ENCODE measurements around the gene TMEM30B.

- TF ChIP-seq POLR2A (IDR thresholded peaks at IDR 0.05) (no peak), CTCF (IDR thresholded peaks at IDR 0.05) (no peak), POLR2AphosphoS5 (IDR thresholded peaks at IDR 0.05) (no peak), EP300 (IDR thresholded peaks at IDR 0.05) (no peak)
Measured at GRCh38 chr14:61266436-61266835, 14.7 kb downstream of the TMEM30B start.
